ENCODE results near the gene INCA1. TPM values are rescaled to one million over a fixed set of nuclear protein-coding genes. Genes with fewer than 3 reads are reported as not detected.
A peak's percentile ranks its signal among the peaks of the same experiment; 100 is the strongest.

Gene INCA1
- total and polyA plus RNA-seq, 7 donors, result 1.6 to 4.9 (median 3.8) TPM

DNA sequence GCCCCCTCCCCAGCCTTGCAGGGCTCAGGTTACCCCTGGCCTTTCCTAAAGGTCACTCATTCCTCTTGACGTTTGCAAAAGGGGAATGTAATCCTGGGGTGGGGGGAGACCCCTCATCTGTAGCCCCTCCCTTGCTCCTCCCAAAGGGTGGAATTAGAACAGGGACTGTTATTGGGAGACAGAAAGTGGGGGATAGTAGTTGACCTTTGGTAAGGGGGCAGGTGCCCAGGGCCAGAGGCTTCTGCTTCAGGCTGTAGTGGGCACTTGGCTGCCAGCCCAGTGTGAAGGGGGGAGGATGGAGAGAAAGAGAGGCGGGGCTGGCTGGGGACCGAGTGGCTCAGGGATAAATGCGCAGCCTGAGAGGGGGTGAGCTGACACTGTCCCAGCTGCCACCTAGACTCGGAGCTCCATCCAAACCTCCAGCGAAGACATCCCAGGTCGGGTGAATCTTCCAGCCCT is 46.5 kb downstream of the INCA1 start, which contains the start of gene ENO3:
ENO3 (plus strand) TSS at position 374 of the 459 bp plus-strand sequence. CDS start 711 bp downstream, outside the sequence.
- TF ChIP-seq CTCF (IDR thresholded peaks at IDR 0.05), result no peak
- Histone ChIP-seq H3K27me3 (ENCODE audit: insufficient read depth in 3 of 3, low read length in 2 of 3) (no peaks in the 10 kb centered on the region), H3K36me3 (ENCODE audit: insufficient read depth in 1 of 2, low read depth in 1 of 2) (peaks cover 0 to 26% of the 10 kb centered on the region in 2 donors), H3K9me3 (no peaks in the 10 kb centered on the region), H3K27ac (peak within 1 kb of the TSS; percentile 96), H3K4me3 (peak within 1 kb of the TSS; percentile 97), H3K4me1 (peaks cover 41% of the 10 kb centered on the region)
- intact Hi-C loops (cut with DNase I), result loop anchor here in 1 of 2 donors (2.0 kb wide), 1 partner anchor 16 kb away; the partner anchor contains the start of gene SPAG7
- DNase-seq (peak; percentile 59 to 77), ATAC-seq (peak in 3 of 4 donors; percentile 14 to 41 (median 22))
- WGBS, 3 donors, result 11 to 17% (median 11%) methylated on average over 7 of the region's 7 CpGs

- Histone ChIP-seq H3K4me3 (peak overlapping the region; percentile 97), H3K27ac (peak overlapping the region; percentile 96), H3K36me3 (ENCODE audit: insufficient read depth in 1 of 2, low read depth in 1 of 2) (peaks cover 0 to 28% of the 10 kb centered on the region in 2 donors), H3K4me1 (peaks cover 43% of the 10 kb centered on the region), H3K9me3 (no peaks in the 10 kb centered on the region), H3K27me3 (ENCODE audit: insufficient read depth in 3 of 3, low read length in 2 of 3) (no peaks in the 10 kb centered on the region)
- 2 to 5% (median 5%) methylated on average over 30 to 52 of the region's 52 CpGs for WGBS, 3 donors
- TF ChIP-seq CTCF (IDR thresholded peaks at IDR 0.05), result no peak
- intact Hi-C loops (cut with DNase I), result loop anchor here in 1 of 2 donors (2.0 kb wide), 1 partner anchor 17 kb away; the partner anchor contains the start of gene SPAG7
- DNase-seq (peak; percentile 77 to 85), ATAC-seq (peak; percentile 54 to 62 (median 56))
Measured at GRCh38 chr17:4950075-4950745, 47.1 kb downstream of the INCA1 start.

GRCh38 chr17:4949321-4950074 is 47.8 kb downstream of the INCA1 start:
- ATAC-seq (peak; percentile 17 to 31 (median 25)), DNase-seq (peak; percentile 87 to 89)
- H3K4me3 ChIP-seq, result peak overlapping the region; percentile 97
- peaks cover 47% of the 10 kb centered on the region for H3K4me1 ChIP-seq
- H3K27me3 ChIP-seq (ENCODE audit: insufficient read depth in 3 of 3, low read length in 2 of 3), result no peaks in the 10 kb centered on the region
- H3K9me3 ChIP-seq, result no peaks in the 10 kb centered on the region
- WGBS, 3 donors, result 0 to 1% (median 0%) methylated on average over 34 to 75 of the region's 75 CpGs
- H3K27ac ChIP-seq, result peak overlapping the region; percentile 96
- no peak for TF ChIP-seq CTCF (IDR thresholded peaks at IDR 0.05)
- intact Hi-C loops (cut with DNase I), result loop anchor here in 1 of 2 donors (2.0 kb wide), 1 partner anchor 17 kb away; the partner anchor contains the start of gene SPAG7
- H3K36me3 ChIP-seq (ENCODE audit: insufficient read depth in 1 of 2, low read depth in 1 of 2), result peaks cover 0 to 34% of the 10 kb centered on the region in 2 donors

GRCh38 chr17:4948931-4949320 is 48.4 kb downstream of the INCA1 start:
- Histone ChIP-seq H3K4me1 (peaks cover 41% of the 10 kb centered on the region), H3K4me3 (peak overlapping the region; percentile 97), H3K27me3 (ENCODE audit: insufficient read depth in 3 of 3, low read length in 2 of 3) (no peaks in the 10 kb centered on the region), H3K9me3 (no peaks in the 10 kb centered on the region), H3K36me3 (ENCODE audit: insufficient read depth in 1 of 2, low read depth in 1 of 2) (peaks cover 0 to 34% of the 10 kb centered on the region in 2 donors), H3K27ac (peak overlapping the region; percentile 96)
- WGBS, 3 donors, result 0 to 1% (median 0%) methylated on average over 18 to 40 of the region's 40 CpGs
- DNase-seq (peak; percentile 89 to 92), ATAC-seq (peak; percentile 65 to 71 (median 70))
- intact Hi-C loops (cut with DNase I), result loop anchor here in 1 of 2 donors (1.0 kb wide), 1 partner anchor 18 kb away; the partner anchor contains the start of gene SPAG7
- TF ChIP-seq CTCF (IDR thresholded peaks at IDR 0.05), result no peak
